ENCODE measurements around the gene USP17L28. TPM values are rescaled to one million over a fixed set of nuclear protein-coding genes. Genes with fewer than 3 reads are reported as not detected.
"Not testable (repeated sequence)": the region's sequence is repeated elsewhere in the genome, so short reads cannot be mapped to it uniquely, and the experiment has no call there.

Gene USP17L28
- total and polyA plus RNA-seq, 4 donors: not detected

GRCh38 chr4:9389001-9389400 is 40.3 kb downstream of the USP17L28 start:
- H3K27me3 ChIP-seq (ENCODE audit: control insufficient read depth in 4 of 4, insufficient read depth in 4 of 4, low read length in 3 of 4); H3K4me1 ChIP-seq (ENCODE audit: control insufficient read depth in 4 of 4, insufficient read depth in 4 of 4, low read length in 3 of 4); H3K9ac ChIP-seq (ENCODE audit: low read depth in 1 of 2, low read length in 2 of 2); H3K4me3 ChIP-seq (ENCODE audit: low read depth in 1 of 3, low read length in 3 of 3); H3K36me3 ChIP-seq (ENCODE audit: control insufficient read depth in 4 of 4, insufficient read depth in 3 of 4, low read depth in 1 of 4, low read length in 3 of 4); DNase-seq (ENCODE audit: low spot score); H3K9me3 ChIP-seq (ENCODE audit: control insufficient read depth in 4 of 4, low read length in 3 of 4); H3K27ac ChIP-seq (ENCODE audit: low read depth in 1 of 2, low read length in 2 of 2): not testable (repeated sequence)
- 73% methylated on average over 2 of the region's 2 CpGs for WGBS

Other genes starting within 250 kb of the USP17L28 start
- not detected for gene FAM90A26, start 178.5 kb upstream of the USP17L28 start, total RNA-seq
- not detected for gene FAM90A26, start 178.5 kb upstream of the USP17L28 start, polyA plus RNA-seq
- gene USP17L10, start 138.2 kb upstream of the USP17L28 start, total RNA-seq: not detected
- not detected for gene USP17L10, start 138.2 kb upstream of the USP17L28 start, polyA plus RNA-seq
- gene USP17L11, start 133.5 kb upstream of the USP17L28 start, total RNA-seq: not detected
- gene USP17L11, start 133.5 kb upstream of the USP17L28 start, polyA plus RNA-seq: not detected
- not detected for gene USP17L12, start 128.7 kb upstream of the USP17L28 start, total RNA-seq
- gene USP17L12, start 128.7 kb upstream of the USP17L28 start, polyA plus RNA-seq: not detected
- gene USP17L13, start 124.0 kb upstream of the USP17L28 start, total RNA-seq: not detected
- gene USP17L13, start 124.0 kb upstream of the USP17L28 start, polyA plus RNA-seq: not detected
- gene USP17L15, start 114.5 kb upstream of the USP17L28 start, total RNA-seq: not detected
- not detected for gene USP17L15, start 114.5 kb upstream of the USP17L28 start, polyA plus RNA-seq
- gene USP17L17, start 105.0 kb upstream of the USP17L28 start, total RNA-seq: not detected
- gene USP17L17, start 105.0 kb upstream of the USP17L28 start, polyA plus RNA-seq: not detected
- gene USP17L18, start 100.3 kb upstream of the USP17L28 start, total RNA-seq: not detected
- gene USP17L18, start 100.3 kb upstream of the USP17L28 start, polyA plus RNA-seq: not detected
- not detected for gene USP17L19, start 95.5 kb upstream of the USP17L28 start, total RNA-seq
- gene USP17L19, start 95.5 kb upstream of the USP17L28 start, polyA plus RNA-seq: not detected
- not detected for gene USP17L20, start 90.8 kb upstream of the USP17L28 start, total RNA-seq
- not detected for gene USP17L20, start 90.8 kb upstream of the USP17L28 start, polyA plus RNA-seq
- not detected for gene USP17L21, start 86.0 kb upstream of the USP17L28 start, total RNA-seq
- gene USP17L21, start 86.0 kb upstream of the USP17L28 start, polyA plus RNA-seq: not detected
- not detected for gene USP17L22, start 81.3 kb upstream of the USP17L28 start, total RNA-seq
- not detected for gene USP17L22, start 81.3 kb upstream of the USP17L28 start, polyA plus RNA-seq
- gene USP17L24, start 23.7 kb upstream of the USP17L28 start, total RNA-seq: not detected
- not detected for gene USP17L24, start 23.7 kb upstream of the USP17L28 start, polyA plus RNA-seq
- gene USP17L25, start 19.0 kb upstream of the USP17L28 start, total RNA-seq: not detected
- gene USP17L25, start 19.0 kb upstream of the USP17L28 start, polyA plus RNA-seq: not detected
- gene USP17L26, start 14.2 kb upstream of the USP17L28 start, total RNA-seq: not detected
- not detected for gene USP17L26, start 14.2 kb upstream of the USP17L28 start, polyA plus RNA-seq
- gene USP17L5, start 9.5 kb upstream of the USP17L28 start, total RNA-seq: not detected
- gene USP17L5, start 9.5 kb upstream of the USP17L28 start, polyA plus RNA-seq: not detected
- not detected for gene USP17L27, start 4.7 kb upstream of the USP17L28 start, total RNA-seq
- not detected for gene USP17L27, start 4.7 kb upstream of the USP17L28 start, polyA plus RNA-seq
- not detected for gene USP17L29, start 4.7 kb downstream of the USP17L28 start, total RNA-seq
- gene USP17L29, start 4.7 kb downstream of the USP17L28 start, polyA plus RNA-seq: not detected
- not detected for gene USP17L30, start 14.2 kb downstream of the USP17L28 start, total RNA-seq
- not detected for gene USP17L30, start 14.2 kb downstream of the USP17L28 start, polyA plus RNA-seq
- not detected for gene DEFB131A, start 95.5 kb downstream of the USP17L28 start, total RNA-seq
- not detected for gene DEFB131A, start 95.5 kb downstream of the USP17L28 start, polyA plus RNA-seq

All from liver (tissue), 9 donors.